HEK293 (cell line): ENCODE data around the gene TEX14.

Experiments used
- CTCF ChIA-PET: fragments of 350-600 bp; formaldehyde crosslinking; extraction: SDS; loops from one replicate; lab custom pipeline; 2021; ENCODE audit warnings: antibody characterized with exemption; lab: Yijun Ruan, JAX
- POLR2A ChIA-PET: fragments of 300-600 bp; formaldehyde crosslinking; extraction: SDS; loops from one replicate; lab custom pipeline; 2020; ENCODE audit warnings: antibody characterized with exemption, inconsistent platforms; lab: Yijun Ruan, JAX
- H3K27ac ChIP-seq: fragments of 200-500 bp; sonication (Bioruptor generic); 2 replicates; pipeline ENCODE4 v1.5.1; 2014; ENCODE audit warnings: low read depth, low read length, control low read depth, inconsistent platforms; ENCODE audit errors: extremely low read depth
- H3K36me3 ChIP-seq, 2 experiments: fragments of 200-500 bp in 1 of 2; sonication (Bioruptor generic) in 1 of 2; 1 replicate in 1 of 2; 2 replicates in 1 of 2; pipeline ENCODE4 v1.5.1; 2014 to 2017; ENCODE audit warnings: inconsistent platforms in 2 of 2, low read length in 2 of 2; ENCODE audit not compliant: control insufficient read depth in 2 of 2, insufficient read depth in 1 of 2
- H3K4me1 ChIP-seq: fragments of 200-500 bp; sonication (Bioruptor generic); 2 replicates; pipeline ENCODE4 v1.5.1; 2014; ENCODE audit warnings: mild to moderate bottlenecking, low read length, inconsistent platforms; ENCODE audit not compliant: control insufficient read depth, insufficient read depth
- H3K4me3 ChIP-seq: 2 replicates; pipeline ENCODE4 v1.5.1; 2011; ENCODE audit warnings: low read depth, mild to moderate bottlenecking, control low read depth, low read length, moderate library complexity
- H3K9me3 ChIP-seq: fragments of 200-500 bp; sonication (Bioruptor generic); 2 replicates; pipeline ENCODE4 v1.5.1; 2014; ENCODE audit warnings: low read depth, low read length, inconsistent platforms; ENCODE audit not compliant: control insufficient read depth, insufficient read depth
- CTCF ChIP-seq: fragments of 450-650 bp; formaldehyde crosslinking; IDR thresholded peaks from 2 replicates; pipeline ENCODE4 v1.5.1; 2016; ENCODE audit warnings: missing biosample characterization, missing genetic modification characterization
- HOXD13 ChIP-seq: sonication (generic); formaldehyde crosslinking; IDR thresholded peaks from 2 replicates; pipeline ENCODE4 v1.8.0; 2022; ENCODE audit warnings: missing genetic modification reagents, borderline replicate concordance
- KLF10 ChIP-seq: fragments of 450-650 bp; IDR thresholded peaks from 2 replicates; pipeline ENCODE4 v1.5.1; 2018; ENCODE audit warnings: missing biosample characterization, mild to moderate bottlenecking, missing genetic modification characterization
- MEIS1 ChIP-seq: sonication (generic); formaldehyde crosslinking; IDR thresholded peaks from 2 replicates; pipeline ENCODE4 v1.8.1; 2022; ENCODE audit warnings: missing genetic modification reagents, mild to moderate bottlenecking, borderline replicate concordance
- PRDM4 ChIP-seq: fragments of 450-650 bp; formaldehyde crosslinking; IDR thresholded peaks from 2 replicates; pipeline ENCODE4 v1.5.1; 2017; ENCODE audit warnings: missing biosample characterization, missing genetic modification characterization
- SALL2 ChIP-seq: fragments of 450-650 bp; formaldehyde crosslinking; IDR thresholded peaks from 2 replicates; pipeline ENCODE4 v1.5.0; 2017; ENCODE audit warnings: missing biosample characterization, mild to moderate bottlenecking, missing genetic modification characterization, borderline replicate concordance
- SETDB1 ChIP-seq: IDR thresholded peaks from one replicate; pipeline ENCODE4 v1.6.1; 2017; ENCODE audit warnings: mild to moderate bottlenecking, low read length, moderate library complexity, mixed read lengths; ENCODE audit not compliant: insufficient read length
- SP7 ChIP-seq: fragments of 450-650 bp; formaldehyde crosslinking; IDR thresholded peaks from 2 replicates; pipeline ENCODE4 v1.5.1; 2016; ENCODE audit warnings: missing biosample characterization, missing genetic modification characterization
- WT1 ChIP-seq: fragments of 450-650 bp; formaldehyde crosslinking; IDR thresholded peaks from 2 replicates; pipeline ENCODE4 v1.5.1; 2016; ENCODE audit warnings: missing biosample characterization, missing genetic modification characterization
- ZBTB1 ChIP-seq: fragments of 450-650 bp; formaldehyde crosslinking; IDR thresholded peaks from 2 replicates; pipeline ENCODE4 v1.5.1; 2016; ENCODE audit warnings: missing biosample characterization, missing genetic modification characterization
- ZBTB17 ChIP-seq: fragments of 450-650 bp; formaldehyde crosslinking; IDR thresholded peaks from 2 replicates; pipeline ENCODE4 v1.5.1; 2016; ENCODE audit warnings: missing biosample characterization, missing genetic modification characterization
- ZBTB26 ChIP-seq: fragments of 450-650 bp; formaldehyde crosslinking; optimal IDR thresholded peaks from 2 replicates; pipeline ENCODE3; 2016; ENCODE audit warnings: missing biosample characterization, mild to moderate bottlenecking, missing genetic modification characterization
- ZNF121 ChIP-seq: fragments of 450-650 bp; formaldehyde crosslinking; IDR thresholded peaks from 2 replicates; pipeline ENCODE4 v1.5.1; 2016; ENCODE audit warnings: missing biosample characterization, missing genetic modification characterization
- ZNF138 ChIP-seq: fragments of 450-650 bp; formaldehyde crosslinking; IDR thresholded peaks from 2 replicates; pipeline ENCODE4 v1.5.1; 2016; ENCODE audit warnings: missing biosample characterization, missing genetic modification characterization, borderline replicate concordance
- ZNF19 ChIP-seq: fragments of 450-650 bp; formaldehyde crosslinking; IDR thresholded peaks from 2 replicates; pipeline ENCODE4; 2016; ENCODE audit warnings: missing biosample characterization, missing genetic modification characterization, low read depth
- ZNF202 ChIP-seq: fragments of 450-650 bp; formaldehyde crosslinking; IDR thresholded peaks from 2 replicates; pipeline ENCODE4 v1.5.1; 2016; ENCODE audit warnings: missing biosample characterization, missing genetic modification characterization, borderline replicate concordance
- ZNF221 ChIP-seq: fragments of 450-650 bp; formaldehyde crosslinking; IDR thresholded peaks from 2 replicates; pipeline ENCODE4 v1.5.1; 2017; ENCODE audit warnings: missing biosample characterization, missing genetic modification characterization, borderline replicate concordance
- ZNF223 ChIP-seq: fragments of 450-650 bp; formaldehyde crosslinking; IDR thresholded peaks from 2 replicates; pipeline ENCODE4 v1.5.1; 2016; ENCODE audit warnings: missing biosample characterization, missing genetic modification characterization
- ZNF24 ChIP-seq: fragments of 450-650 bp; formaldehyde crosslinking; IDR thresholded peaks from 2 replicates; pipeline ENCODE4 v1.5.1; 2016; ENCODE audit warnings: missing biosample characterization, missing genetic modification characterization
- ZNF266 ChIP-seq: fragments of 450-650 bp; formaldehyde crosslinking; IDR thresholded peaks from 2 replicates; pipeline ENCODE4 v1.5.1; 2016; ENCODE audit warnings: missing biosample characterization, missing genetic modification characterization, low read depth
- ZNF274 ChIP-seq, 2 experiments: fragments of 200-500 bp in 1 of 2; fragments of 450-650 bp in 1 of 2; sonication (Bioruptor generic) in 1 of 2; formaldehyde crosslinking in 1 of 2; IDR thresholded peaks; 2 replicates each; pipeline versions ENCODE4 v1.5.1 to v1.6.1; 2014 to 2016; ENCODE audit warnings: borderline replicate concordance in 1 of 2, inconsistent platforms in 1 of 2, low read length in 1 of 2, missing biosample characterization in 1 of 2, missing genetic modification characterization in 1 of 2
- ZNF398 ChIP-seq: fragments of 450-650 bp; formaldehyde crosslinking; IDR thresholded peaks from 2 replicates; pipeline ENCODE4 v1.5.1; 2017; ENCODE audit warnings: missing biosample characterization, missing genetic modification characterization
- ZNF48 ChIP-seq: fragments of 450-650 bp; formaldehyde crosslinking; IDR thresholded peaks from 2 replicates; pipeline ENCODE4 v1.5.1; 2016; ENCODE audit warnings: missing biosample characterization, missing genetic modification characterization
- ZNF549 ChIP-seq: fragments of 450-650 bp; IDR thresholded peaks from 2 replicates; pipeline ENCODE4 v1.5.1; 2018; ENCODE audit warnings: missing biosample characterization, missing genetic modification characterization, mild to moderate bottlenecking, inconsistent platforms, moderate library complexity
- ZNF560 ChIP-seq: fragments of 450-650 bp; formaldehyde crosslinking; IDR thresholded peaks from 2 replicates; pipeline ENCODE4 v1.5.1; 2017; ENCODE audit warnings: missing biosample characterization, missing genetic modification characterization, borderline replicate concordance
- ZNF561 ChIP-seq: fragments of 450-650 bp; IDR thresholded peaks from 2 replicates; pipeline ENCODE4 v1.5.1; 2018; ENCODE audit warnings: missing biosample characterization, missing genetic modification characterization, borderline replicate concordance
- ZNF610 ChIP-seq: fragments of 450-650 bp; formaldehyde crosslinking; IDR thresholded peaks from 2 replicates; pipeline ENCODE4 v1.5.1; 2016; ENCODE audit warnings: missing biosample characterization, missing genetic modification characterization, borderline replicate concordance
- ZNF664 ChIP-seq: fragments of 450-650 bp; formaldehyde crosslinking; IDR thresholded peaks from 2 replicates; pipeline ENCODE4 v1.5.1; 2016; ENCODE audit warnings: missing biosample characterization, missing genetic modification characterization
- ZNF791 ChIP-seq: fragments of 450-650 bp; formaldehyde crosslinking; IDR thresholded peaks from 2 replicates; pipeline ENCODE4 v1.5.1; 2016; ENCODE audit warnings: missing biosample characterization, missing genetic modification characterization

Gene TEX14

GRCh38 chr17:58679263-58680037 lies 12.4 kb downstream of the TEX14 start:
- CTCF ChIA-PET = interaction anchor here (0.6 to 1.5 kb wide), 4 partner anchors 17 to 160 kb away, joined by 3 to 4 read pairs (median 4); no protein-coding TSS in a partner anchor
- POLR2A ChIA-PET = interaction anchor here (0.5 to 6.2 kb wide), 7 partner anchors 9 to 119 kb away, joined by 3 to 40 read pairs (median 4); partner anchors contain the start of gene RAD51C
- H3K4me3 ChIP-seq = no peak overlapping the region
- no peaks in the 10 kb centered on the region for H3K36me3 ChIP-seq
- H3K27ac ChIP-seq = peak overlapping the region; percentile 68
- no peaks in the 10 kb centered on the region for H3K9me3 ChIP-seq
- H3K4me1 ChIP-seq = peaks cover 4% of the 10 kb centered on the region; the same call in 1 of the 2 replicates
- peak; percentile 97 for TF ChIP-seq ZNF24 (tag by site-specific recombination)
- TF ChIP-seq KLF10 = peak; percentile 96
- TF ChIP-seq WT1 (tag by site-specific recombination) = peak; percentile 74
- no peak for TF ChIP-seq ZNF19 (tag by site-specific recombination)
- peak; percentile 67; the same call in 1 of the 2 replicates for TF ChIP-seq ZNF561 (tag by site-specific recombination)
- TF ChIP-seq ZBTB1 = no peak
- no peak; the same call in 1 of the 2 replicates for TF ChIP-seq ZNF398 (tag by site-specific recombination)
- no peak for TF ChIP-seq ZNF223 (tag by site-specific recombination)
- no peak for TF ChIP-seq ZNF549
- no peak for TF ChIP-seq ZNF560
- TF ChIP-seq ZNF610 (tag by site-specific recombination) = peak; percentile 85; the same call in 1 of the 2 replicates
- TF ChIP-seq ZNF138 = no peak
- TF ChIP-seq ZNF266 (tag by site-specific recombination) = no peak
- TF ChIP-seq ZNF274 (IDR thresholded peaks at IDR 0.05; ENCODE audit: low read length) = no peak
- TF ChIP-seq ZNF274 (tag by site-specific recombination; IDR thresholded peaks at IDR 0.05; ENCODE audit: borderline replicate concordance) = no peak
- TF ChIP-seq ZNF221 (tag by site-specific recombination) = no peak
- no peak for TF ChIP-seq ZNF121 (tag by site-specific recombination)
- peak; percentile 65 for TF ChIP-seq SETDB1
- TF ChIP-seq MEIS1 (CRISPR knock-in tag) = 0 out of 2 replicates have a peak, but pooled peaks have one; percentile 33
- peak; percentile 73 for TF ChIP-seq PRDM4 (tag by site-specific recombination)
- no peak for TF ChIP-seq ZNF48 (tag by site-specific recombination)
- TF ChIP-seq ZBTB26 (tag by site-specific recombination) = no peak
- peak; percentile 70 for TF ChIP-seq ZNF664
- TF ChIP-seq SP7 (tag by site-specific recombination) = peak; percentile 96
- peak; percentile 85; the same call in 1 of the 2 replicates for TF ChIP-seq ZBTB17 (tag by site-specific recombination)
- no peak for TF ChIP-seq HOXD13 (CRISPR knock-in tag)
- no peak for TF ChIP-seq ZNF202 (tag by site-specific recombination)
- no peak for TF ChIP-seq ZNF791 (tag by site-specific recombination)
- peak; percentile 86 for TF ChIP-seq CTCF (tag by site-specific recombination)
- no peak for TF ChIP-seq SALL2 (tag by site-specific recombination)
